Measurements from ENCODE around the gene SLC46A1.

The SLC46A1 gene

DNA sequence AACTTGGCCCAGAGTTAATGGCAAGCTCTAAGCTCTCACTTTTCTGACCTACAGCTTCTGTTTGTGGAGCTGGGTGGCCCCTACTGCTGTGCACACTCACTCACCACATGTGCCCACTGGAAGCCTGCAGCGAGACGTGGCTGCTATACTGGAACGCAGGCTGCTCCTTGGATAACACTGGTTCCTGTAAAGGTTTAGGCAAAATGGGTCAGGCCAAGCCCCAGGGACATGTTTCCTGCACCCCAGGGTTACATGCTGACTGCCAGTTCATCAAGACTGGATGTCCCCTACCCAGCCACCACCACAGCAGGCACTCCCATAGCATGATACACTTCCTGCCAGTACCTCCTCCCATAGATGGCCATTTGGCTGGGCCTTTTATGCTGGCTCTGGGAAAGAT is 57.0 kb downstream of the SLC46A1 start:
- DNase-seq, result no peak

DNA sequence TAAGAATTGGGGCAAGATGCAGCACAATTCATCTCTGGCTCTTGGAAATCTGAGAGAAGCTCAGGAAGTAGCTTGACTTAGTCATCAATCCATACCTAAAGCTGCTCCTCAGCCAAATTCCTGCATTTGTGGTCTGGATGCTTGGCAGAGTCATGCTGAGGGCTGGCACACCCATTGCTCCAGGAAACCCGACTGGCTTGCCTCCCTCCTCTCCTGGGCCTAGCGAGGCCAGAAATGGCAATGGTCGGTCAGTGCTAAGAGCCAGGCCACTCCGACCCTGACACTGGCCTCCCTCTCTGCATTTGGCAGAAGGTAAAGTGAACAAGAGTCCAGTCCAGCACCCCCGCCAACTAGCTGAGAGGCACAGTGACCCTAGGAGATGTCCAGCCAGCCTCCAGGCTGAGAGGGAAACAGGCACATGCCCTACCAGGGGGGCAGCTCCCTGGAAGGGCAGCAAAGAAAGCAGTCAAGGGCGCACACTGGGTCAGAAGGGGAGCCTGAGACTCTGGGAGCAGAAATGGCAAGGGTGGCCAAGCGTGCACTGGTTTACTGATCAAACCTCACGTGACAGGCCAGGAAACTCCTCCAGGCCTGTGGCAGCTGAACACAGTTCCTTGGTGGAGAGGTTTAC is 58.6 kb downstream of the SLC46A1 start:
- no peak for DNase-seq

DNA sequence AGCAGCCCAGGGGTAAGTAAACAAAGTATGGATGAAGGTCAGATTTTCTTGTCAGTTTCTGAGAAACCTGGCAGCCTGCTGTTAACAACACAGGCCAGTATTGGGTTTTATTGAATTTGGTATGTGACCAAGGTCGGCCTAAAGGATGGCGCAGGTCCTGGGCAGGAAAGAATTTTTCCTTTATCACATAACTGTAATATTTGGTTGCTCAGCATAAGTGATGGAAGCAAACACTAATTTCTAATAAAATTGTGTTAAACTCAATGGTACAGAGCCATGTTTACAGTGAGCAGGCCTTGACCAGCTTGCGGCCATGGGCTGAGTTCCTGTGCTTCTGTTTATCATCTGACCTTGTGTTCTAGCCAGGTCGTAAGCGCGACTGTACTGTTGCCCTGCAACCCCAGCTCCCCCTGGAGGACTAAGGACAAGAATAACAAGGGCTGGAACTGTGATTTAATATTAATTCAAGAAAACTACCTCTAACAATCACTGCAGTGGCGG is 59.2 kb downstream of the SLC46A1 start:
- DNase-seq, result no peak

DNA sequence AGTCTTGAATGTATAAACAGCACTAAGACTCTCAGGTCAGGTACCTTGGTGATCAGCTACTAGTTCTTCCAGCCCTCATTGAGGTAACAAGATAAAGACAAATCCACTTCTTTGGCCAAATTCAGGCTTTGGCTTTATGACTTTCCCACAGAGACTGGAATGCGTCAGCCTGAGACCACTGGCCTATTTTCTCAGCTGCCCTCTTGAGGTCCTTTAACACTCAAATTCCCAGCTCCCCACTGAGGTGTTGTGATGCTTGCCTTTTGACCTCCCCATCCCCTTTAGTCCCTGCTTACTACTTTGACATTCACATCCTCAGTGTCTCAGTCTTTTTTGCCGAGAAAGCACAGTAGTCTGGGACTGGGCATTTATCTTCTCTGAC is 59.8 kb downstream of the SLC46A1 start:
- no peak for DNase-seq

DNA sequence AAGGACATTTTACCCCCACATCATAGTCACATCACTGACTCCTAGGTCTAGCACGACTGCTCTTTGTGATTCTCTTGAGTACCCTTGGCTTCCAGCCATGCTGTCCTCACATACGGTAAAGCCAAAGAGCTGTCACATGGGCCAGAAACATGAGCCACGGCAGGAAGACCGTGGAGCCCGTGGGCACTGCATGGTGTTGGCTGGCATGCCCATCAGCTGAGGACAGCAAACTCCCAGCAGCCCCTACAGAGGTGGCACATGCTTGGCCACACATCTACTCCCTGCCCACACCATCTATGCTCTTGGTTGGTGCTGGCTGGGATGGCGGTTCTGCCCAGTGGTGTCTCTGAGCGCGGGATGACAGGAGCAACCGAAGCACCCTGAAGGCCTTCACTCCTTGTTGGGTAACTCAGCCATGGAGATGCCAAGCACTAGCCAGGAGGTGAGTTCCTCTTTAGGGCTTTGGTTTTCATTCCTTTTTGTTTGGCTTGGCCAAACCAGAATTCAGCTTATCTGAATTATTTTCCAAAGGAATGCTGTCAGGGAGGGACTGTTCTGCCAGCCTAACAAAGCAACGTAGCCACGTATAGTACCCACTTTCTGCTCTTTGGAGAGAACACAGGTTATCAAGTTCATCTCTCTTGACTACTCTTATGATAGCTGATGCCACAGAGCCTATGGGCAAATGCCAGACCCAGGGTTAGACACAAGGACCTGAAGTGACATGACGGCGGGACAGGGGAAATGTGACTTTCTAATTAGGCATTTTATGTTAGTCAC is 60.4 kb downstream of the SLC46A1 start:
- DNase-seq, result no peak

All from SHP77 (cell line).